HL-60 (cell line): ENCODE data around the gene INVS.

ENCODE experiments used
- DNase-seq, 2 experiments: peaks; one replicate each; pipeline ENCODE4 v3.0.0-alpha.2; 2010 to 2020; ENCODE audit warnings: low read depth in 1 of 2, low spot score in 1 of 2
- H3K27ac ChIP-seq: fragments of 250-450 bp; sonication (Bioruptor Pico); replicated peaks from 2 replicates; pipeline ENCODE4 v1.5.1; 2020; ENCODE audit warnings: mild to moderate bottlenecking, moderate library complexity
- H3K27me3 ChIP-seq: fragments of 250-450 bp; sonication (Bioruptor Pico); 2 replicates; pipeline ENCODE4 v1.5.1; 2021; ENCODE audit warnings: mild to moderate bottlenecking, moderate library complexity; ENCODE audit not compliant: insufficient read depth, poor library complexity, severe bottlenecking
- H3K4me3 ChIP-seq: replicated peaks from 2 replicates; pipeline ENCODE4 v1.5.1; 2011; ENCODE audit warnings: mild to moderate bottlenecking, control low read depth, low read length; ENCODE audit not compliant: insufficient read depth
- GABPA ChIP-seq: IDR thresholded peaks from 2 replicates; pipeline ENCODE4 v1.6.1; 2012; ENCODE audit warnings: low read depth
- POLR2AphosphoS5 ChIP-seq: IDR thresholded peaks from 2 replicates; pipeline ENCODE4 v1.6.1; 2012; ENCODE audit warnings: low read depth
- SPI1 ChIP-seq: IDR thresholded peaks from 2 replicates; pipeline ENCODE4 v1.6.1; 2012; ENCODE audit warnings: low read depth, mild to moderate bottlenecking, borderline replicate concordance
- TF ChIP-seq, protein P1 (sequence below): IDR thresholded peaks from 2 replicates; pipeline ENCODE4 v1.6.1; 2012; ENCODE audit warnings: low read depth; ENCODE audit not compliant: insufficient replicate concordance
- TF ChIP-seq, protein P2 (sequence below): IDR thresholded peaks from one replicate; pipeline ENCODE4 v1.5.1; 2011; ENCODE audit warnings: low read length, control low read depth, inconsistent platforms; ENCODE audit not compliant: insufficient read depth

The INVS gene

DNA sequence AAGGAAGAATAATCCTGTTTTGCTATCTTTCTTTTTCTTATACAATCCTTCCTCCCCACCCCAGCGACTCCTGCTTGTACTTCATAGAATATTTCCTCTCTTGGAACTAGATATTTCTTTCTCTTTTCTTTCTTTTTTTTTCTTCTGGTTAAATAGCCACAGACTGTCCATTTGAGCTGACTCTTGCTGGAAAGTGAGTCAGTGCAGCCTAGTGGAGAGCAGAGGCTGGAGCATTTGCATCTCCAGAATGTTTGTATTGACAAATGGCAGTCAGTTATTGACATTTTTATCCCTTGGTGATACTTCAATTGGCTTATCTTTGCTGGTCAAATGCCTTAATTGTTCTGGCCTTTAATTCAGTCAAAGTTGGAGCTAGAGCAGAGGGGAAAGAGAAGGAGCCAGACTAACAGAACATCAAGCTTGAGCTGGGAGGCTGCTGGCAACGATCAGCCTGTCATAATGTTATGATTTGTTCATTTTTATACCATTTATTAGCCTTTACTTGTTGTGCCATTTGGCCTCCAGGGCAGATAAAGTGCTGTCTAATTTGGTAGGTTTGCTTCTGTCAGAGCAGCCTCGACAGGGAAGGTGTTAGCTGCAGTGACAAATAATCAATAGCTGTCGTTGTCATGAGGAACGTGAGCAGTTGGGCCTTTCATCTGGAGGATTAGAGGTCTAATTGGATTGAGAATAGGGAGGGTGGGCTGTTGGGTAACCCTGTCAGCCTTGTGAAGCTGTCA, 69.0 kb downstream of the INVS start:
- no peak for DNase-seq

DNA sequence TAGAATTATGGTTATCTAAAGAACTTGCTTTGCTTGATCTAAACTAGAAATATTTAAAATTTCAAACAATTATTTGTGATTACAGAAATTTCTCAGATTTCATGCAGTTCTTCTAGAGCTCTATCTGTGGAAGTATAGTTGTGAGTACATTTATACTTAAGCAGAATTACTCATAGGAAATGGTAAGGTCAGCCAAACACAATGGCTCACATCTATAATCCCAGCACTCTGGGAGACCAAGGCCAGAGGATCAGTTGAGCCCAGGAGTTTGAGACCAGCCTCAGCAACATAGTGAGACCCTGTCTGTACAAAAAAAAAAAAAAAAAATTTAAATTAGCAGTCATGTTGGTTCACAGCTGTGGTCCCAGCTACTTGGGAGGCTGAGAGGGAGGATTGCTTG, 71.0 kb downstream of the INVS start:
- no peak for DNase-seq
- no peaks in the 10 kb centered on the region for H3K27me3 ChIP-seq
- H3K27ac ChIP-seq: no peak overlapping the region
- no peak for TF ChIP-seq POLR2AphosphoS5
- TF ChIP-seq GABPA: no peak
- TF ChIP-seq, protein P1, sequence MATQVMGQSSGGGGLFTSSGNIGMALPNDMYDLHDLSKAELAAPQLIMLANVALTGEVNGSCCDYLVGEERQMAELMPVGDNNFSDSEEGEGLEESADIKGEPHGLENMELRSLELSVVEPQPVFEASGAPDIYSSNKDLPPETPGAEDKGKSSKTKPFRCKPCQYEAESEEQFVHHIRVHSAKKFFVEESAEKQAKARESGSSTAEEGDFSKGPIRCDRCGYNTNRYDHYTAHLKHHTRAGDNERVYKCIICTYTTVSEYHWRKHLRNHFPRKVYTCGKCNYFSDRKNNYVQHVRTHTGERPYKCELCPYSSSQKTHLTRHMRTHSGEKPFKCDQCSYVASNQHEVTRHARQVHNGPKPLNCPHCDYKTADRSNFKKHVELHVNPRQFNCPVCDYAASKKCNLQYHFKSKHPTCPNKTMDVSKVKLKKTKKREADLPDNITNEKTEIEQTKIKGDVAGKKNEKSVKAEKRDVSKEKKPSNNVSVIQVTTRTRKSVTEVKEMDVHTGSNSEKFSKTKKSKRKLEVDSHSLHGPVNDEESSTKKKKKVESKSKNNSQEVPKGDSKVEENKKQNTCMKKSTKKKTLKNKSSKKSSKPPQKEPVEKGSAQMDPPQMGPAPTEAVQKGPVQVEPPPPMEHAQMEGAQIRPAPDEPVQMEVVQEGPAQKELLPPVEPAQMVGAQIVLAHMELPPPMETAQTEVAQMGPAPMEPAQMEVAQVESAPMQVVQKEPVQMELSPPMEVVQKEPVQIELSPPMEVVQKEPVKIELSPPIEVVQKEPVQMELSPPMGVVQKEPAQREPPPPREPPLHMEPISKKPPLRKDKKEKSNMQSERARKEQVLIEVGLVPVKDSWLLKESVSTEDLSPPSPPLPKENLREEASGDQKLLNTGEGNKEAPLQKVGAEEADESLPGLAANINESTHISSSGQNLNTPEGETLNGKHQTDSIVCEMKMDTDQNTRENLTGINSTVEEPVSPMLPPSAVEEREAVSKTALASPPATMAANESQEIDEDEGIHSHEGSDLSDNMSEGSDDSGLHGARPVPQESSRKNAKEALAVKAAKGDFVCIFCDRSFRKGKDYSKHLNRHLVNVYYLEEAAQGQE: no peak
- TF ChIP-seq, protein P2, sequence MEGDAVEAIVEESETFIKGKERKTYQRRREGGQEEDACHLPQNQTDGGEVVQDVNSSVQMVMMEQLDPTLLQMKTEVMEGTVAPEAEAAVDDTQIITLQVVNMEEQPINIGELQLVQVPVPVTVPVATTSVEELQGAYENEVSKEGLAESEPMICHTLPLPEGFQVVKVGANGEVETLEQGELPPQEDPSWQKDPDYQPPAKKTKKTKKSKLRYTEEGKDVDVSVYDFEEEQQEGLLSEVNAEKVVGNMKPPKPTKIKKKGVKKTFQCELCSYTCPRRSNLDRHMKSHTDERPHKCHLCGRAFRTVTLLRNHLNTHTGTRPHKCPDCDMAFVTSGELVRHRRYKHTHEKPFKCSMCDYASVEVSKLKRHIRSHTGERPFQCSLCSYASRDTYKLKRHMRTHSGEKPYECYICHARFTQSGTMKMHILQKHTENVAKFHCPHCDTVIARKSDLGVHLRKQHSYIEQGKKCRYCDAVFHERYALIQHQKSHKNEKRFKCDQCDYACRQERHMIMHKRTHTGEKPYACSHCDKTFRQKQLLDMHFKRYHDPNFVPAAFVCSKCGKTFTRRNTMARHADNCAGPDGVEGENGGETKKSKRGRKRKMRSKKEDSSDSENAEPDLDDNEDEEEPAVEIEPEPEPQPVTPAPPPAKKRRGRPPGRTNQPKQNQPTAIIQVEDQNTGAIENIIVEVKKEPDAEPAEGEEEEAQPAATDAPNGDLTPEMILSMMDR: no peak
- TF ChIP-seq SPI1: no peak
- H3K4me3 ChIP-seq: no peak overlapping the region

More for the DNA sequence above, 69.0 kb downstream of the INVS start:
- no peak overlapping the region for H3K4me3 ChIP-seq
- no peaks in the 10 kb centered on the region for H3K27me3 ChIP-seq
- no peak overlapping the region for H3K27ac ChIP-seq
- TF ChIP-seq SPI1 (no peak), POLR2AphosphoS5 (no peak), GABPA (no peak)
- TF ChIP-seq, protein P2: no peak
- TF ChIP-seq, protein P1: no peak

DNA sequence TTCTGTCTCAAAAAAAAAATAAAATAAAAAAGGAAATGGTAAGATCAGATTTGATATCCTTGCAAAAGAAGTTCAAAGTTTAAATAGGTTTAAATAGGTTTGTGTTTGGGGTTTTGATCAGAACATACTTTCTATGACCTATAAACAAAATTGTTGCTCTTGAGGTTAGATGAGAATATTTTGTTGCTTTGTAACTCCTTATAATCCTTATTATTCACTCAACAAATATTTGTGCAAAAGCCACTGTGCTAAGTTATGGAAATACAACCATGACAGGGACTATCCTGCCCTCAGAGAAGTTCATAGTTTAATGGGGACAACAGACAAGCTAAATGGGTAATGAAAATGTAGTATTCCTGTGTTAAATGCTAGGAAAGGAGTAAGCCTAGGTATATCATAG, 71.5 kb downstream of the INVS start:
- H3K27me3 ChIP-seq: no peaks in the 10 kb centered on the region
- no peak overlapping the region for H3K4me3 ChIP-seq
- no peak for DNase-seq
- H3K27ac ChIP-seq: no peak overlapping the region
- TF ChIP-seq SPI1 (no peak), GABPA (no peak), POLR2AphosphoS5 (no peak)
- TF ChIP-seq, protein P2: no peak
- TF ChIP-seq, protein P1: no peak
